Mesenteric fat pad (tissue), 1 donor: ENCODE data around the gene ZMIZ1. TPM values are rescaled to one million over a fixed set of nuclear protein-coding genes. Genes with fewer than 3 reads are reported as not detected.

Experiments
- DNase-seq: peaks from one replicate; pipeline ENCODE4 v3.0.0-alpha.2; 2020; ENCODE audit warnings: low spot score
- total RNA-seq: library from RNA; stranded (reverse); fragmentation: NEBNext Ultra II Directional; extraction: Animal tissue kit (Norgen Biotek cat#: 25700); gene quantifications from one replicate; pipeline ENCODE4 v1.2.1, GENCODE V29; 2021
- donor health status: DM: yes; HTN: yes; CAD: no.

The ZMIZ1 gene
- total RNA-seq, 1 donor from 2014 or later, result 81.1 TPM

DNA sequence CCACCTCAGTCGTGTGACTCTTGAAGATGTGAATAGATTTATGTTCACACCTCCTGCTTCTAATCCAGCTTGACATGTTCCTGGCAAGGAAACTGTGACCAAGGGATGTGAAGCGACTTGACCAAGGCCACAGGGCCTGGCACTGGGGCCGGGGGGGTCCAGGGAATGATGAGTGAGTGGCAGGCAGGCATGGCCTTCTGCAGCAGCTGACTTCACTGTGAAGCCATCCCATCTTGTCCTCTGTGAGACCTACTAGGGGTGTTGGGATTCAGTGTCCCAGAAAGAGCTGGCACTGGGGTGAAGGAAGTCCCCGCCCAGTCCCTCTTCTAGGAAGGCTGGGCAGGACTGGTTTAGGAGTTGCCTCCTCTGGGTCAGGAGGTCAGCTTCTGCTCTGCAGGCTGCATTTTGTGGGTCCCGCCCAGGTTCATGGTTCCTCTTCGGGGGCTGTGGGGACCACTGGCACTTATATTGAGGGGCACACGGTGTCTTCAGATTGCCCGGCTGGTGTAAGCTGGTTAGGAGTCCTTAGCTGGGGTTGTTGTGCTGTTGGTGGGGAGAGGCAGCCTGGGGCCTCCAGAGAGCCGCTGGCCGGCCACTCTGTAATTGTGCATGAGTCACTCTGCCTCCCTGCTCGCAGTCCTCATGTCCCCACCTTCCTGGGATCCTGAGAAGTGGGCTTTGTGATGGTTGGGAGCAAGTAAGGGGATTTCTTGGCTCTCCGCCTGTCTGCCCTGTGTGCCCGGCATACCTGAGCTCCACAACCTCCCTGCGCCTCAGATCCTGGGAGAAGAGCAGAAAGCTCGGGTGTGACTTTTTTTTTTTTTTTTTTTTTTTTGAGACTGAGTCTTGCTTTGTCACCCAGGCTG lies 11.0 kb downstream of the ZMIZ1 start:
- no peak for DNase-seq

DNA sequence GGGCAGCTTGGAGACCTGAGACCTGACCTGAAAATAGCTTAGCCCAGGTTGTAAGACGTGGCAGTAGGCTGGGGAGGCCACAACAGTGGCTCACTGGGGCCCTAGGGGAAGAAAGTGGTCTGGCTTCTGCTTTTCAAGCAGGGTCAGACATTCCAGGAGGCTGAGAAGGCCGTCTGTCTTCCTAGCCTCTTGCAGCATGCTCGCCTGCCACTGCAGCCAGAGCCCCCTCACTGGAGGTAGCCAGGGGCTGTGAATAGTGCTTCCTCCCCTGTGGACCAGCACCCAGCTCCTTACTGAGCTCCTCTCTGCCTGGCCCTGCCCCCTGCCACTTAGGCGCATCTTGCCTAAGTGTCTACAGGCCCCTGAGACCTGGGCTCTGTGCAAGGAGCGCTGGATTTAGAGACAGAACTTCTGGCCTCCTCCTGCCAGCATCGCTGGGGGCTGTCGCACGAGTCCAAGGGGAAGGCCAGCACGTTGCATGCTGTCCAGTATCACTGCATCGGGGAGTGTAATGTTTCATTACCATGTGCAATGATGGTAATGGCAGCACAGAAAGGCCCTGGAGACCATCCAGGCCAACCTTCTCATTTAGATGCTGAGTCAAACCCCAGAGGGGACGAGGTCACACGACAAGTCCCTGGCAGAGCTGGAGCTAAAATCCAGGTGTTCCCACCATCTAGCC lies 12.7 kb downstream of the ZMIZ1 start:
- DNase-seq, result no peak

DNA sequence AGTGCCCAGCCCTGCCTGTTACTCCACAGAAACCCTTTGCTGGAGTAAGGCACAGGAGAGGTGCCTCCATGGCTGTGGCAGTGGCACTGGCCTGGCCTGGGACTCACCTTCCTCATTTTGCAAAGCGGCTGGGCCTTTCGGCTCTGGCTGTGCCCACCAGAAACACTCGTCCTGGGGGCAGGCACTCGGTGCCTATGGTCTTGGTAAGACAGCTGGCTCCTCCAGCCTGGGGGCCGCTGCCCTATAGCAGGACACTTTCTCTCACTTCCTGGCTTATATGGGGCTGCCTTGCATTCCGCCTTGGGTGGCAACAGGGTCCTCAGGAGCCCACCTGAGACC lies 13.2 kb downstream of the ZMIZ1 start:
- no peak for DNase-seq

DNA sequence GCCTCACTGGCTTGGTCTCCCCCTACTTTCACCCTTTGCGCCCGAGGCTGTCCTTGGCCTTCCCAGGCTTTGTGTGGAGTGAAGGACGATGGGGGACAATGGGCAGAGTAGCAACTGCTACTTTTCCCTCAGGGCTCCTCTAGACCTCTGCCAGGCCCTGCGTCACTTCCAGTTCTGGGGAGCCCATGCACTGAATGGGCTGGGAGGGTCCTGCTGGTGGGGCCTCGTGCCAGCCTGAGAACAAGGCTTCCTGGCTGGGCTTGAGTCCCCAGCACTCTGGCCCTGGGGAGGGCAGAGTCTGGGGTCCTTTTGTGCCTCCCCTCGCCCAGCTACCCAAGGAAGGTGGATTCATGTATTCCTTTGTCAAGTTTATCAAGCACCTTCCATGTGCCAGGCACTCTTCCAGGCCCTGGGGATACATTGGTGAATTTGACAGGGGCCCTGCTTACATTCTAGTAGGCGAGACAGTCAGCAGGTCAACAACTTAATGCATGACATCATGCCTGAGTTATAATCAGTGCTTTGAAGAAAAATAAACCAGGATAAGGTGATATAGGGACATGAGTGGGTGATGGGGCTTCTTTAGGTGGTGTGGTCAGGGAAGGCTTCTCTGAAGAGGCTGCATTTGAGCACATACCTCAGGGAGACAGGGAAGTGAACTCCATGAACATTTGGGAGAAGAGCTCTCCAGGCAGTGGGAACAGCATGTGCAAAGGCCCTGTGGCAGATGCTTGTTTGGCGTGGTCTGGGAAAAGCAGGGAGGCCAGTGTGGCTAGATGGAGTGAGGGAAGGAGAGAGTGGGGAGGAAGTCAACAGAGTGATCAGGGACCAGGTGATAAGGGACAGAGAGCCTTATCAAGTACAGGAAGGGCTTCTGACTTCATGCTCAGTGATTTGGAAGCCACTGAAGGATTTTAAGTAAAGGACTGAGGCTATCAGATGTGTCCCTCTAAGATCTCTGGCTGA lies 14.1 kb downstream of the ZMIZ1 start:
- DNase-seq, result no peak

GRCh38 chr10:79084012-79084971 lies 15.5 kb downstream of the ZMIZ1 start:
- DNase-seq, result peak; percentile 94

DNA sequence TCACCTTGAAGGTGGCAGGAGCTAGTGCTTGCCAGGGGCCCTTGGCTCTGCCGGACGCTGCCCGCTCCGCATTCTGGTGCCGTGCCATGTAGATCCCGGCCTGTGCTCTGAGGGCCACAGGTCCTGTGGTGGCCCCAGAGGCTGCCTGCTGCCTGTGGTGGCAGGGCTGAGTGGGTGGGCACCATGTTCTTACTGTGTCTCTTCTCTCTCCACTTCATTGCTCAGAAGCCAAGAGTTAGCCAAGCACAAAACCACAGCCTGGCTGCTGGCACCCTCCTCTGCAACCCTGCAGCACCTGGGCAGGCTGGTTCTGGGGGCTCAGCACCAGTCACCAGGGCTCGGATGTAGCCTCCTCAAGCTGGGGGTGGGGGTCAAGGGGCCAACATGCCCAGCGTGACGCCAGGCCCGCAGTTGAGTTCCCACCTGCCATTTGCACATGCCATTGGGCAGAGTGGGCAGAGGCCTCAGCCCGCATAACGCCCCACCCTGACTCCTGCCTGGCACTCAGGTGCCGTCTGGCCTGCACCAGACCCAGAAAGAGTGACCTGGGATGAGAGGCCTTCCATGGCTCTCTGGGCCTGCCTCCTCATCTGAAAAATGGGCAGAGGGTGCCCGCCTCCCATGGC lies 16.3 kb downstream of the ZMIZ1 start:
- DNase-seq, result no peak

GRCh38 chr10:79086822-79087221 lies 18.1 kb downstream of the ZMIZ1 start:
- DNase-seq, result no peak

DNA sequence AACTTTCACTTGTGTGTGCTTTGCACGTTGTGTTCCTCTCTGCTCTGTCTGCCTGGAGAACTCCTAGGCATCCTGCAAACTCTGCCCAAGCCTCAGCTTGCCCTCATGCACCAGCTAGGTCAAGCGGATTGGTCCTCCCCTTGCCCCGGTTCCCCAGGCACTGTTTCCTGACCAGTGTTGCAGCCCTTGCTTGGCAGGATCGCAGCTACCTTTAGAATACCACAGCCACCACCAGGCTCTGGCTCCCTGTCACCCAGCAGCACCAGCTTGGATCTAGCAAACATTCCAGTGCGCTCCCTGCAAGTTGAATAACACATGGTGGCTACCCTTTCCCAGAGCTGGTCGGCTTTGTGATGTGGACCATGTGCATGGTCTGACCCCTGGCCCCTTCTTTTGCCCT lies 19.0 kb downstream of the ZMIZ1 start:
- no peak for DNase-seq

GRCh38 chr10:79088176-79088575 lies 19.4 kb downstream of the ZMIZ1 start:
- no peak for DNase-seq

DNA sequence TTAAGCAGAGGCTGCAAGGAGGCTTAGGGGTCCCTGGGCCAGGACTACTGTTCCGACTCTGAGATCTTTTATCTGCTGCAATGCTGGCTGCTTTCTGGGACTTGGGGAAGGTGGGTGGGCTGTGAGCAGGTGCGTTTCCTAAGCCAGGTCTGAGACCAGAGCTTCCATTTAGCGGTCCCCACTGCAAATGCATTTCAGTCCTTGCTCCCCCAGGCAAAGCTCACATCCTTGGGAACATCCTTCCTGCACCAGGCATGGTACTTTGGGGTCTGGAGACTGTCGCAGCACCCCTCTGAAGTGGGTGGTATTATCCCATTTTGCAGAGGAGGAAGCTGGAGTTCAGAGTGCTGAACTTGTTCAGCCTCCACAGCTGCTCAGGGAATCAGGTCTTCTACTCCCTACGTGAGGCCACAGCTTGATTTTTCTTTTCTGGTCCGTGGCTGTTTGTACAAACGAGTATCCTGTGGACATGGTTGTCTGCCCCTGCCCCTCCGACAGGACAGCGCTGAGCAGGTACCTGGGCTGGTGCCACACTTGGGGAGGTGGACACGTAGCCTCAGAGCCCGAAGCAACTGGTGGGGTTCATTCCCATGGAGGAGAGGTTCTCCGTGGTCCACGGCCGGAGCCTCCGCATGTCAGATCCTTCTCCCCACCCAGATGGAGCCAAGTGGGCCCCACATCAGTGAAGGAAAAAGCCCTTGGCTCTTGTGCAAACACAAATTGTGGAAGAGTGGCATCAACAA lies 20.0 kb downstream of the ZMIZ1 start:
- no peak for DNase-seq

- no peak for DNase-seq
Measured at GRCh38 chr10:79089632-79090031, 20.9 kb downstream of the ZMIZ1 start.

- no peak for DNase-seq
Measured at GRCh38 chr10:79090134-79090803, 21.5 kb downstream of the ZMIZ1 start.

- no peak for DNase-seq
Measured at GRCh38 chr10:79092292-79092896, 23.6 kb downstream of the ZMIZ1 start.

DNA sequence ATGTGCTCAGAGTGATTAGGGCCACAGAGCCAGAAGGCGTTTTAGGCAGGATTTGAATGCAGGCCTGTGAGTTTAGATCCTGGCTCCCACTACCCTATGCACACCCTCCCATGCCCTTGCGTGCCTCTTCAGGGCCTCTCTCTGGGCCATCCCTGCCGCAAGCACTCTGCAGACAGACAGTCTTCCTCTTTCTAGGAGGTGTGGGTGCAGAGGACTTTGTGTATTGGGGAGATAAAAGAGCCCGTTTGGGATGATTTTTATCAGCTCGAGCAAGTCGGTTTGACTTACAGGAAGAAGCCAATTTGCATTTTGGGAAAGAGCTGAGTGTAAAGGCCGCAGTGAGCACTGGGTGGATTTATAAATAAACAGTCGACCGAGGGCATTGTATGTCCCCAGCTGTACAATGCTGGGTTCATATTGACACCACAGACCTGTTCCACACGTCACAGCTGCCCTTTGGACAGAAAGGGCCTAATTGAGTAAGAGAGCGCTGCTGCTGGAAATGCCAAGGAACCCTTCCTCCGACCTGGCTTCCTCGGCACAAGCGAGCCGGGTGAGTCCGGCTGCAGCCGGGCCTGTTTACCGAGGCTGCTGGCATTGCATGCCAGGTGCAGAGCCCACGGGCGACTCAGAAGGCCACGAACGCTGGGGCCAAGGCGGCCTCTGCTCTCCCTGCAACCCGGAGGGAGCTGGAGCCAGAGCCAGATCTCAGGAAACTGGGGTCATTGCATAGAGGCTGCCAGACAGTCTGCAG lies 25.1 kb downstream of the ZMIZ1 start:
- no peak for DNase-seq

DNA sequence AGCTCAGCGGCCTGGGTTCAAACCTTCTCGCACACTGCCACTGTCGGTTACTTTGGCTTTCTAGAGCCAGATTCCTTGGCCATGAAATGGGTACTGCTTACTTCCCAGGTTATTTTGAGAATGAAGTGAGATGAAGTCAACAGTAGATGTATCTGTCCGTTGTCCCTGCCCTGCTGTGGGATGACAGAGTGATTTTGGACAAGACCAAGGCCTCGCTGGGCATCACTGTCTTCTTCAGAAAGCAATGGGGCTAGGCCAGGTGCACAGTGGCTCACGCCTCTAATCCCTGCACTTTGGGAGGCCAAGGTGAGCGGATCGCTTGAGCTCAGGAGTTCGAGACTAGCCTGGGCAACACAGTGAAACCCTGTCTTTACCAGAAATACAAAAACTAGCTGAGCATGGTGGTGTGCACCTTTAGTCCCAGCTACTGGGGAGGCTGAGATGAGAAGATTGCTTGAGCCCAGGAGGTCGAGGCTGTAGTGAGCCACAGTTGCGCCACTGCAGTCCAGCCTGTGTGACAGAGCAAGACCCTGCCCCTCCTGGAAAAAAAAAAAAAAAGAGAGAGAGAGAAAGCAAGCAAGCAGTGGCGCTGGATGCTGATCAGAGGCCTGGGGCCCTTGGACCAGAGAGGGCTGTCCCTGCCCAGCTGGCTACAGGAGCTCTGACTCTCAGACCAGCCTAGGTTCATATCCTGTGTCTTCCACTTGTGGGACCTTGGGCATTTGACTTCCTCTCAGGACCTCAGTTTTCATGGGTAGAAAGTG lies 25.8 kb downstream of the ZMIZ1 start:
- DNase-seq, result no peak

- no peak for DNase-seq
Measured at GRCh38 chr10:79095316-79095715, 26.6 kb downstream of the ZMIZ1 start.

DNA sequence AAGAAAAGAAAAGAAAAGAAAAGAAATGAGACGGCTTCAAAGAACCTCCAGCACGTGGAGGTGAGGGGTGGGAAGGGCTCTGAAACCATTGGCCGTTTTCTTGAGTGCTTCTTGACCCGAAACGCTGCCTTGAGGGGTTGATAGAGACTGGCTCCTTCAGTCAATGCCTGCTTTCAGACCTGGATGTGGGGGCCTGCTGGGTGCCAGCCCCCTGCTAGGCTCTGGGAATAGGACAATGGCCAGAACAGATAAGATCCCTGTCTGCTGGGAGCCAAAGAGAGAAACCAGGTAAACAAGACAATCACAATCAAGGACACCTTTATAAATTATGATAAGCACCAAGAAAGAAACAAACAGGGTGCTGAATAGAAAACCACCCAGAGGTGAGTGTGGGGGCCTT lies 27.7 kb downstream of the ZMIZ1 start:
- DNase-seq, result no peak
